NCI-H345 treated with DMSO at 0.1 percent for 48 hours (cell line): Measurements from ENCODE around the gene TMEM38A.
"Not testable (repeated sequence)": the region's sequence is repeated elsewhere in the genome, so short reads cannot be mapped to it uniquely, and the experiment has no call there.

Experiments used
- DNase-seq: peaks from one replicate; lab custom pipeline; 2025; ENCODE audit not compliant: unreplicated experiment; lab: John Stamatoyannopoulos, UW

TMEM38A gene

GRCh38 chr19:16676101-16676798 is 15.3 kb downstream of the TMEM38A start:
- no peak for DNase-seq

DNA sequence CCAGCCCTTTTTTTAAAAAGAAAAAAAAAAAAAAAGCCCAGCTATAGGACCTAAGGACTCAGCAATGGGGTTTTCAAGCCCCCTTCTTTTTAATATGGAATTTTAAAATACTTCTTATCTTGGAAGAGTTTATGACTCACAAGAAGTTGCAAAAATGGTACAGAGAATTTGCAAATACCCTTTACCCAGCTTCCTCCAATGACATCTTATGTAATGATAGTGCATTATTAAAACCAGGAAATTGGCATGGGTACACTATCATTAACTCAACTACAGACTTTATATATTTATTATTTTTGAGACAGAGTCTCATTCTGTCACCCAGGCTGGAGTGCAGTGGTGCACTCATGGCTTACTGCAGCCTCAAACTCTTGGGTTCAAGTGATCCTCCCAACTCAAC is 16.1 kb downstream of the TMEM38A start:
- no peak for DNase-seq

GRCh38 chr19:16678498-16678897 is 17.6 kb downstream of the TMEM38A start:
- no peak for DNase-seq

DNA sequence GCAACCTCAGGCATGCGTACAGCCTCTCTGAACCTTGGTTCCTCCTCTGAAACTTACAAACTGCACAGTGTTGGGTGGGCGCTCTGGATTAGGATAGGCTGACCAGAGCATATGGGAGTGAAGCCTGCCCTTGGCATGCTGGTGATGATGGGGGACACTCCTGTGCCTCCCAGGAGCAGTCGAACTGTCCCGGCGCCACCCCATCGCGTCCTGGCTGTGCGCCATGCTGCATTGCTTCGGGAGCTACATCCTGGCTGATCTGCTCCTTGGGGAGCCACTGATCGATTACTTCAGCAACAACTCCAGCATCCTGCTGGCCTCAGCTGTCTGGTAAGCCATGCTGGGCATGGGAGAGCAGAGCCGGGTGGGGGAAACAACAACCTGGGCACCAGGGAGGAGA is 18.9 kb downstream of the TMEM38A start:
- no peak for DNase-seq

- no peak for DNase-seq
Observed at GRCh38 chr19:16682539-16682938, 21.6 kb downstream of the TMEM38A start.

- DNase-seq = no peak
Observed at GRCh38 chr19:16684216-16684615, 23.3 kb downstream of the TMEM38A start.

DNA sequence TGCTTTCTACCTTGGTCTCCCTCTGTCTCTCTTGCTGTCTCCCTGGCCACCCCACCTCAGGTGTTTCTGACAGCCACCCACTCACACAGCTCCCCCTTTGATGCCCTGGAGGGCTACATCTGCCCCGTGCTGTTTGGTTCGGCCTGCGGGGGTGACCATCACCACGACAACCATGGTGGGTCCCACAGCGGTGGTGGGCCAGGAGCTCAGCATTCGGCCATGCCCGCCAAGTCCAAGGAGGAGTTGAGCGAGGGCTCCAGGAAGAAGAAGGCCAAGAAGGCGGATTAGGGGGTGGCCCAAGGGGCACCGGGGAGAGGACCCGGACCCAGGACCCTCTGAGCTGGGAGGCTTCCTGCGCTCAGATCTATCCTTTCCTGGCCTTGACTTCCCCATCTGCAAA is 27.1 kb downstream of the TMEM38A start:
- DNase-seq = no peak

GRCh38 chr19:16698914-16699313 is 38.0 kb downstream of the TMEM38A start:
- no peak for DNase-seq

GRCh38 chr19:16702123-16702522 is 41.2 kb downstream of the TMEM38A start:
- no peak for DNase-seq

GRCh38 chr19:16703677-16704076 is 42.7 kb downstream of the TMEM38A start:
- DNase-seq = no peak

- DNase-seq = not testable (repeated sequence)
Observed at GRCh38 chr19:16710870-16711269, 49.9 kb downstream of the TMEM38A start.

- DNase-seq = not testable (repeated sequence)
Observed at GRCh38 chr19:16712295-16712694, 51.4 kb downstream of the TMEM38A start.

GRCh38 chr19:16714702-16715287 is 53.9 kb downstream of the TMEM38A start:
- no peak for DNase-seq

- no peak for DNase-seq
Observed at GRCh38 chr19:16715611-16716010, 54.7 kb downstream of the TMEM38A start.

DNA sequence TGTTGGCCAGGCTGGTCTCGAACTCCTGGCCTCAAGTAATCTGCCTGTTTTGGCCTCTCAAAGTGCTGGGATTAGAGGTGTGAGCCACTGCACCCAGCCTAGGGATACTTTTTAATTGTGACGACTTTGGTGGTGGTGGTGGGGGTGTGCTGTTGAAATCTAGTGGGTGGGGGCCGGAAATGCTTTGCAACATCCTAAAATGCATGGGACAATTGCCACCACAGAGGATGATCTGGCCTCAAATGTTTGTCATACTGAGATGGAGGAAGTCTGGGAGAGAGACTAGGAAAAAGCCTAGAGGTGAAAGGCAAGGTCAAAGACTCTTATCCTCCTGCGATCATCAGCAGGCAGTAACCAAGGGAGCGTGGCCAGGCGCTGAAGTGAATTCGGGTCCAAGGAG is 60.1 kb downstream of the TMEM38A start:
- DNase-seq = no peak

DNA sequence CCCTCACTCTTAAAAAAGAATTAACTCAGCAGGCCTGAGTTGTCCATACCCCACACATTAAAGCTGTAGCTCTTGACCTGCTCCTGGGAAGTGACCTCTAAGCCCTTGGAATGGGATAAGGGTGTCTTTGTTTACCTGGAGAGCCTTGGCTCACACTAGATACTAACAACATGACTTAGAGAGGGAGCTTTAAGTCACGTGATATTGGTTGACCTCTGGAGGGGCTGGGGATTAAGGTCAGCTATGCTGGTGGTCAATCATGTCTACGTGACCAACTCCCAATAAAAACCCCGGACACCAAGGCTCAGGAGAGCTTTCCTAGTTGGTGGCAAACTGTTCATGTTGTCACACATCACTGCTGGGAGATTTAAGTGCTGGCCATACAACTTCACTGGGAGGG is 61.7 kb downstream of the TMEM38A start:
- DNase-seq = no peak

GRCh38 chr19:16726916-16727315 is 66.0 kb downstream of the TMEM38A start:
- DNase-seq = no peak

- DNase-seq = not testable (repeated sequence)
Observed at GRCh38 chr19:16735650-16736266, 74.8 kb downstream of the TMEM38A start.

DNA sequence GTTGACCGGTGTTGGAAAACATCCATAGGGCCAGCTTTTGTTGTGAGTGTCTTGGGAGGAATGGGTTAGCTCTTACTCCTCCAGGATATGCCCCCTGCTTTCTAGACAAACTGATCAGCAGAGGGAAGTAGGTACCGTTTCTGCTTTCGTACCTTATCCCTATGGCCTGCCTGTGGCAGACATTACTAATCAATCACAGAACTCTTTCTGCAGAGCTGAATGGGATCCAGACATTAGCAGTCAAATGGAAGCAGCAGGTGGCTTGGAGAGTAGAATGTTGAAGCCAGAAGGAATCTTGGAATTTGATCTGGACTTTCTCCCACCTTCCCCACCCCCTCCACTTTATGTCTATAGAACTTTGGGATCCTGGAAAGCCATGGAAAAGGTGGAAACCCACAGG is 75.8 kb downstream of the TMEM38A start:
- no peak for DNase-seq

- peak; percentile 15 for DNase-seq
Observed at GRCh38 chr19:16737911-16738310, 77.0 kb downstream of the TMEM38A start.

- DNase-seq = no peak
Observed at GRCh38 chr19:16739546-16739945, 78.6 kb downstream of the TMEM38A start.
